CD4-positive, alpha-beta T cell treated with Interleukin-4 for 1 hour (primary cell): ENCODE measurements around the gene TSPAN10.
"Not testable (repeated sequence)": the region's sequence is repeated elsewhere in the genome, so short reads cannot be mapped to it uniquely, and the experiment has no call there.

ENCODE experiments used
- DNase-seq, 2 donors: peaks; one replicate each; pipeline ENCODE4 v3.0.0-alpha.2; 2020 to 2022

TSPAN10 gene

GRCh38 chr17:81636505-81637288, at the start of gene TSPAN10, which contains the start of gene NPLOC4:
Gene TSPAN10 (plus strand): TSS chr17:81637196. CDS start chr17:81642413, 5,217 bp downstream.
Gene NPLOC4 (minus strand): TSS chr17:81637112. CDS start chr17:81636930, 182 bp downstream.
- peak; percentile 83 to 87 for DNase-seq

- DNase-seq = no peak
Observed at GRCh38 chr17:81589612-81590011, 47.4 kb upstream of the TSPAN10 start.

GRCh38 chr17:81590121-81590520, 46.9 kb upstream of the TSPAN10 start:
- DNase-seq = no peak

GRCh38 chr17:81591971-81592370, 45.0 kb upstream of the TSPAN10 start:
- no peak for DNase-seq

GRCh38 chr17:81593105-81593871, 43.7 kb upstream of the TSPAN10 start:
- DNase-seq = no peak

GRCh38 chr17:81599719-81600486, 37.1 kb upstream of the TSPAN10 start:
- DNase-seq = no peak

GRCh38 chr17:81601525-81602120, 35.4 kb upstream of the TSPAN10 start:
- DNase-seq = peak; percentile 57 to 75

GRCh38 chr17:81603846-81604610, 33.0 kb upstream of the TSPAN10 start:
- DNase-seq = no peak

- no peak for DNase-seq
Observed at GRCh38 chr17:81607431-81607830, 29.6 kb upstream of the TSPAN10 start.

- no peak for DNase-seq
Observed at GRCh38 chr17:81608082-81608481, 28.9 kb upstream of the TSPAN10 start.

GRCh38 chr17:81608605-81609004, 28.4 kb upstream of the TSPAN10 start:
- DNase-seq = no peak

GRCh38 chr17:81609541-81610311, 27.3 kb upstream of the TSPAN10 start:
- no peak for DNase-seq

GRCh38 chr17:81612172-81612970, 24.6 kb upstream of the TSPAN10 start:
- no peak for DNase-seq

- DNase-seq = no peak
Observed at GRCh38 chr17:81615401-81615930, 21.5 kb upstream of the TSPAN10 start.

GRCh38 chr17:81616877-81617276, 20.1 kb upstream of the TSPAN10 start:
- no peak for DNase-seq

- not testable (repeated sequence) for DNase-seq
Observed at GRCh38 chr17:81618307-81618706, 18.7 kb upstream of the TSPAN10 start.

- no peak for DNase-seq
Observed at GRCh38 chr17:81621494-81622130, 15.4 kb upstream of the TSPAN10 start.

GRCh38 chr17:81630274-81630673, 6.7 kb upstream of the TSPAN10 start:
- no peak for DNase-seq

- DNase-seq = no peak
Observed at GRCh38 chr17:81631482-81631881, 5.5 kb upstream of the TSPAN10 start.
